Colonic mucosa (tissue), 4 donors: Measurements from ENCODE around the gene TMCC3. TPM values are rescaled to one million over a fixed set of nuclear protein-coding genes. Genes with fewer than 3 reads are reported as not detected.

Experiments
- DNase-seq: peaks from one replicate; pipeline ENCODE4 v3.0.0-alpha.2; 2020
- H3K27ac ChIP-seq: fragments of 200-600 bp; one replicate; pipeline ENCODE4 v1.8.0; 2021
- H3K27me3 ChIP-seq: fragments of 200-600 bp; one replicate; pipeline ENCODE4 v1.8.0; 2021
- H3K36me3 ChIP-seq: fragments of 200-600 bp; one replicate; pipeline ENCODE4 v1.8.0; 2021
- H3K4me1 ChIP-seq: fragments of 200-600 bp; one replicate; pipeline ENCODE4 v1.8.0; 2021; ENCODE audit warnings: mild to moderate bottlenecking
- H3K4me3 ChIP-seq: fragments of 200-600 bp; one replicate; pipeline ENCODE4 v1.8.0; 2021
- H3K9ac ChIP-seq, 2 donors: one replicate each; pipeline ENCODE4 v1.7.0; 2013; ENCODE audit warnings: control low read depth in 2 of 2, low read depth in 2 of 2, low read length in 2 of 2
- H3K9me3 ChIP-seq: fragments of 200-600 bp; one replicate; pipeline ENCODE4 v1.8.0; 2021
- intact Hi-C: fragments of 100-400 bp; cut with DNase I; formaldehyde crosslinking; loops from one replicate; pipeline ENCODE4 v1.14.1; 2022
- total RNA-seq, 2 donors: library from RNA; stranded (reverse); fragmentation: NEBNext Ultra II Directional in 1 of 2; extraction: Animal tissue kit (Norgen Biotek cat#: 25700) in 1 of 2; gene quantifications; one replicate each; pipeline ENCODE4 v1.2.1, GENCODE V29; 2021
- TF ChIP-seq, protein P1 (sequence below): fragments of 200-600 bp; IDR thresholded peaks from one replicate; pipeline ENCODE4 v1.8.0; 2022; ENCODE audit warnings: antibody characterized with exemption, mild to moderate bottlenecking
- donor health status: healthy.
- donor health status: DM: no; HTN: no; CAD: no.
- donor health status: DM: no; HTN: no; CAD: no.

The TMCC3 gene
- total RNA-seq, 2 donors from 2014 or later = 21.4 to 77.4 TPM

DNA sequence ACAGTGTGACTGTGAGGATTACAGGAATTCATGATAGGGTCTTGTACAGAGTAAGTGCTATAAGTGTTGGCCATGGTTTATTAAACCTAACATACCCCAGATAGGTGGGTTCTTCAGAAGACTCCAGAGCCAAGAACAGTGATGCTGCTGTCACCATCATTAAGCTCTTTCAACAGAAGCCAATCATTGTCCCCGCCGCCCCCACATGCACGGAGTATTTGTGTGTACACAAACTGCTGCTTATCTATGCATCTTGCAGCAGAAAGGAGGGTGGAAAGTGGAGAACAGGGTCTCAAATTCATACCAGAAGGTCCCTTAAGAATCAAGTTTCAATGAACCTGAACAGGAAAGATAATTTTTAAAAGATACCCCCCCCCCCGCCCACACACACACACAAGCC lies 51.2 kb downstream of the TMCC3 start:
- Histone ChIP-seq H3K36me3 (no peaks in the 10 kb centered on the region), H3K9me3 (no peaks in the 10 kb centered on the region), H3K4me1 (no peaks in the 10 kb centered on the region), H3K27ac (no peak overlapping the region), H3K27me3 (no peaks in the 10 kb centered on the region), H3K9ac (no peak overlapping the region), H3K4me3 (no peak overlapping the region)
- DNase-seq = no peak
- TF ChIP-seq, protein P1, sequence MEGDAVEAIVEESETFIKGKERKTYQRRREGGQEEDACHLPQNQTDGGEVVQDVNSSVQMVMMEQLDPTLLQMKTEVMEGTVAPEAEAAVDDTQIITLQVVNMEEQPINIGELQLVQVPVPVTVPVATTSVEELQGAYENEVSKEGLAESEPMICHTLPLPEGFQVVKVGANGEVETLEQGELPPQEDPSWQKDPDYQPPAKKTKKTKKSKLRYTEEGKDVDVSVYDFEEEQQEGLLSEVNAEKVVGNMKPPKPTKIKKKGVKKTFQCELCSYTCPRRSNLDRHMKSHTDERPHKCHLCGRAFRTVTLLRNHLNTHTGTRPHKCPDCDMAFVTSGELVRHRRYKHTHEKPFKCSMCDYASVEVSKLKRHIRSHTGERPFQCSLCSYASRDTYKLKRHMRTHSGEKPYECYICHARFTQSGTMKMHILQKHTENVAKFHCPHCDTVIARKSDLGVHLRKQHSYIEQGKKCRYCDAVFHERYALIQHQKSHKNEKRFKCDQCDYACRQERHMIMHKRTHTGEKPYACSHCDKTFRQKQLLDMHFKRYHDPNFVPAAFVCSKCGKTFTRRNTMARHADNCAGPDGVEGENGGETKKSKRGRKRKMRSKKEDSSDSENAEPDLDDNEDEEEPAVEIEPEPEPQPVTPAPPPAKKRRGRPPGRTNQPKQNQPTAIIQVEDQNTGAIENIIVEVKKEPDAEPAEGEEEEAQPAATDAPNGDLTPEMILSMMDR = no peak
- intact Hi-C loops = no loop called here

DNA sequence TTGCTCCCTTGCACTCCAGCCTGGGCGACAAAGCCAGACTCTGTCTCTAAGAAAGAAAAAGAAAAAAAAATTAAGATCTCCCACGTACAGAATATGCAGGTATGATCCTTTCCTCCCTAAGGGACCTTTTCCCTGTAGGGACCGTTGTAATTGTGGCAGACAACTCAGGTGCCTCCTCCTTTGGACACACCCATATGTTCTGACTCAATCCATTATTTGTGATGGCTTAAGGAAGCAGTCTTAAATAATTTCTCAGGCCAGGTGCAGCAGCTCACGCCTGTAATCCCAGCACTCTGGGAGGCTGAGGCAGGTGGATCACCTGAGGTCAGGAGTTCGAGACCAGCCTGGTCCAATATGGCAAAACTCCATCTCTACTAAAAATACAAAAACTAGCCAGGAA lies 53.1 kb downstream of the TMCC3 start:
- Histone ChIP-seq H3K27ac (no peak overlapping the region), H3K4me3 (no peak overlapping the region), H3K4me1 (no peaks in the 10 kb centered on the region), H3K27me3 (no peaks in the 10 kb centered on the region), H3K9ac (no peak overlapping the region), H3K36me3 (no peaks in the 10 kb centered on the region), H3K9me3 (no peaks in the 10 kb centered on the region)
- TF ChIP-seq, protein P1 = no peak
- intact Hi-C loops = no loop called here
- DNase-seq = no peak

DNA sequence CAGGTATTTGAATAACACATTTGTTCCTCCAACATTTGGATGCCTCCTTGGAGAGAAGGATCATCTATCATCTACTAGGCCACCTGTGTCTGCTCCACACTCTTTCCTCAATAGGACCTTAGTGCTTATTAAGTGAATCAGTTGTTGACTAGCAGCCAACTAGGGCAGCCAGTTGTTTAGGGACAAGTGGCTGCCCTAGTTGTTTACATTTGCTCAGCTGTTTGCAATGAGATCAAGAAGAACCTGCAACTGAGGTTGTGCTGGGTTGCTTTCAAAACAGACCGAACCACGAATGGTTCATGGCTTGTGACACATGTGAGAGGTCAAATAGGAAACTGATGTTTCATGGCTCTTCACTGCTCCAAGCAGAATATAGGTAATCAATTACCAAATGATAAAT lies 53.8 kb downstream of the TMCC3 start:
- Histone ChIP-seq H3K4me3 (no peak overlapping the region), H3K9me3 (no peaks in the 10 kb centered on the region), H3K9ac (no peak overlapping the region), H3K36me3 (no peaks in the 10 kb centered on the region), H3K4me1 (no peaks in the 10 kb centered on the region), H3K27ac (no peak overlapping the region), H3K27me3 (no peaks in the 10 kb centered on the region)
- TF ChIP-seq, protein P1 = no peak
- intact Hi-C loops = no loop called here
- DNase-seq = no peak

- TF ChIP-seq, protein P1 = no peak
- Histone ChIP-seq H3K4me3 (no peak overlapping the region), H3K4me1 (no peaks in the 10 kb centered on the region), H3K9ac (no peak overlapping the region), H3K9me3 (no peaks in the 10 kb centered on the region), H3K27ac (no peak overlapping the region), H3K36me3 (no peaks in the 10 kb centered on the region), H3K27me3 (no peaks in the 10 kb centered on the region)
- no peak for DNase-seq
- intact Hi-C loops = no loop called here
Observed at GRCh38 chr12:94595152-94595551, 55.2 kb downstream of the TMCC3 start.

- H3K27ac ChIP-seq = no peak overlapping the region
- intact Hi-C loops = no loop called here
Observed at GRCh38 chr12:94594443-94594825, 55.9 kb downstream of the TMCC3 start.

More at GRCh38 chr12:94594443-94594825, 55.9 kb downstream of the TMCC3 start:
- TF ChIP-seq, protein P1 = no peak
- Histone ChIP-seq H3K9me3 (no peaks in the 10 kb centered on the region), H3K4me1 (no peaks in the 10 kb centered on the region), H3K4me3 (no peak overlapping the region), H3K9ac (no peak overlapping the region), H3K36me3 (no peaks in the 10 kb centered on the region), H3K27me3 (no peaks in the 10 kb centered on the region)
- DNase-seq = no peak
